Panc1 (cell line): ENCODE data around the gene DLGAP1. TPM values are rescaled to one million over a fixed set of nuclear protein-coding genes. Genes with fewer than 3 reads are reported as not detected.

Experiments
- ATAC-seq: fragments of 200-7000 bp; cut with Tn5 transposase; 2 replicates; pipeline ENCODE4 v1.9.1; 2020; ENCODE audit warnings: mild to moderate bottlenecking, moderate library complexity
- BruUV-seq: library from RNA; stranded (reverse); fragments of 400-500 nt; replicated peaks from 2 replicates; lab custom pipeline; 2021; lab: Mats Ljungman, UMichigan
- CTCF ChIA-PET: fragments of 300-600 bp; sonication (Branson Sonifier 250); formaldehyde crosslinking; loops from one replicate; lab custom pipeline; 2022; ENCODE audit warnings: antibody characterized with exemption; lab: Charles Lee
- POLR2A ChIA-PET: fragments of 300-600 bp; sonication (Branson Sonifier 250); formaldehyde crosslinking; loops from one replicate; lab custom pipeline; 2022; ENCODE audit warnings: antibody characterized with exemption; lab: Charles Lee
- DNase-seq: peaks from one replicate; pipeline ENCODE4 v3.0.0-alpha.2; 2010; ENCODE audit warnings: low read depth, low spot score
- H3K27ac ChIP-seq: 2 replicates; pipeline ENCODE4 v1.5.1; 2011; ENCODE audit warnings: mild to moderate bottlenecking, low read length, inconsistent platforms
- H3K27me3 ChIP-seq: fragments of 200-500 bp; sonication (Bioruptor generic); 2 replicates; pipeline ENCODE4 v1.6.0; 2014; ENCODE audit warnings: low read length, inconsistent platforms; ENCODE audit not compliant: control insufficient read depth, insufficient read depth
- H3K36me3 ChIP-seq: fragments of 200-500 bp; sonication (Bioruptor generic); 2 replicates; pipeline ENCODE4 v1.5.1; 2014; ENCODE audit warnings: inconsistent platforms, mild to moderate bottlenecking, low read length, moderate library complexity; ENCODE audit not compliant: control insufficient read depth, insufficient read depth
- H3K4me1 ChIP-seq: 2 replicates; pipeline ENCODE4 v1.5.1; 2011; ENCODE audit warnings: inconsistent platforms, mild to moderate bottlenecking, low read length, moderate library complexity; ENCODE audit not compliant: control insufficient read depth, insufficient read depth
- H3K4me3 ChIP-seq, 2 experiments: 2 replicates each; pipeline ENCODE4 v1.5.1; 2011 to 2012; ENCODE audit warnings: low read depth in 2 of 2, low read length in 2 of 2, mild to moderate bottlenecking in 2 of 2, inconsistent platforms in 1 of 2, moderate library complexity in 1 of 2
- H3K9me3 ChIP-seq: fragments of 200-500 bp; sonication (Bioruptor generic); 2 replicates; pipeline ENCODE4 v1.5.1; 2014; ENCODE audit warnings: low read depth, mild to moderate bottlenecking, inconsistent platforms, low read length, moderate library complexity; ENCODE audit not compliant: control insufficient read depth, insufficient read depth
- POLR2AphosphoS5 ChIP-seq: IDR thresholded peaks from 2 replicates; pipeline ENCODE4 v1.6.1; 2012; ENCODE audit warnings: mild to moderate bottlenecking, low read depth, low read length, moderate library complexity
- SIN3A ChIP-seq: IDR thresholded peaks from 2 replicates; pipeline ENCODE4 v1.6.1; 2012; ENCODE audit warnings: low read depth, mild to moderate bottlenecking, low read length, moderate library complexity, borderline replicate concordance; ENCODE audit not compliant: insufficient read depth
- TCF7L2 ChIP-seq: IDR thresholded peaks from 2 replicates; pipeline ENCODE4 v1.6.1; 2011; ENCODE audit warnings: mild to moderate bottlenecking, low read depth, low read length, inconsistent platforms
- in situ Hi-C: cut with HindIII; loops from 2 replicates; pipeline ENCODE4 v1.10.0; 2016; ENCODE audit warnings: low sequenced_read_pairs, low pct_unique_long_range_greater_than_20kb
- intact Hi-C: fragments of 100-400 bp; cut with micrococcal nuclease; formaldehyde crosslinking; loops from one replicate; pipeline ENCODE4 v1.10.0; 2022; ENCODE audit not compliant: unreplicated experiment
- total RNA-seq: library from RNA; stranded (reverse); gene quantifications from one replicate; pipeline ENCODE4 v1.2.1, GENCODE V29; 2021; ENCODE audit not compliant: unreplicated experiment
- TF ChIP-seq, protein P1 (sequence below), 2 experiments: IDR thresholded peaks; 2 replicates each; pipeline ENCODE4 v1.6.1; 2011 to 2012; ENCODE audit warnings: low read depth in 2 of 2, control low read depth in 1 of 2, low read length in 1 of 2, mild to moderate bottlenecking in 1 of 2, moderate library complexity in 1 of 2; ENCODE audit not compliant: insufficient read depth in 1 of 2
- TF ChIP-seq, protein P2 (sequence below): fragments of 450-650 bp; IDR thresholded peaks from 2 replicates; pipeline ENCODE4 v1.5.1; 2017; ENCODE audit warnings: mild to moderate bottlenecking

DLGAP1 gene
- total RNA-seq, 1 experiment from 2014 or later = 1.8 TPM

DNA sequence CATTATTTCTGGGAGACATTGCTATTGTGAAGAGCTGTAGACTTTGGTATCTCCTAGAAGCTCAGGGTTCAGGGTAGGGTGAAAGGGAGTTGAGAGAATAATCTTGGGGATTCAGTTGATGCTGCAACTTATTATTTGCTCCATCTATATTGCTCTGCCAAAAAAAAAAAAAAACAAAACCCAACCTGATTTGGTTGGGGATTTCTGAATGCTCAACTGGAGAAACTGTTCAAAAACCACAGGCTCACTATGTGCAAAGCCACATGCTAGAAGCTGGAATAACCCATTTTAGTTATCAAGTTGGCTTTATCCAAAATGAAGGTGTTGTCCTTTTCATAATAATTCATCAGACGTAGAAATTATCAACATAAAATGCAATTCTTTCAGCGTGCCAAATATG lies 696.0 kb downstream of the DLGAP1 start:
- no TSS peak for BruUV-seq
- TF ChIP-seq SIN3A (no peak), POLR2AphosphoS5 (no peak), TCF7L2 (no peak)
- TF ChIP-seq, protein P1, sequence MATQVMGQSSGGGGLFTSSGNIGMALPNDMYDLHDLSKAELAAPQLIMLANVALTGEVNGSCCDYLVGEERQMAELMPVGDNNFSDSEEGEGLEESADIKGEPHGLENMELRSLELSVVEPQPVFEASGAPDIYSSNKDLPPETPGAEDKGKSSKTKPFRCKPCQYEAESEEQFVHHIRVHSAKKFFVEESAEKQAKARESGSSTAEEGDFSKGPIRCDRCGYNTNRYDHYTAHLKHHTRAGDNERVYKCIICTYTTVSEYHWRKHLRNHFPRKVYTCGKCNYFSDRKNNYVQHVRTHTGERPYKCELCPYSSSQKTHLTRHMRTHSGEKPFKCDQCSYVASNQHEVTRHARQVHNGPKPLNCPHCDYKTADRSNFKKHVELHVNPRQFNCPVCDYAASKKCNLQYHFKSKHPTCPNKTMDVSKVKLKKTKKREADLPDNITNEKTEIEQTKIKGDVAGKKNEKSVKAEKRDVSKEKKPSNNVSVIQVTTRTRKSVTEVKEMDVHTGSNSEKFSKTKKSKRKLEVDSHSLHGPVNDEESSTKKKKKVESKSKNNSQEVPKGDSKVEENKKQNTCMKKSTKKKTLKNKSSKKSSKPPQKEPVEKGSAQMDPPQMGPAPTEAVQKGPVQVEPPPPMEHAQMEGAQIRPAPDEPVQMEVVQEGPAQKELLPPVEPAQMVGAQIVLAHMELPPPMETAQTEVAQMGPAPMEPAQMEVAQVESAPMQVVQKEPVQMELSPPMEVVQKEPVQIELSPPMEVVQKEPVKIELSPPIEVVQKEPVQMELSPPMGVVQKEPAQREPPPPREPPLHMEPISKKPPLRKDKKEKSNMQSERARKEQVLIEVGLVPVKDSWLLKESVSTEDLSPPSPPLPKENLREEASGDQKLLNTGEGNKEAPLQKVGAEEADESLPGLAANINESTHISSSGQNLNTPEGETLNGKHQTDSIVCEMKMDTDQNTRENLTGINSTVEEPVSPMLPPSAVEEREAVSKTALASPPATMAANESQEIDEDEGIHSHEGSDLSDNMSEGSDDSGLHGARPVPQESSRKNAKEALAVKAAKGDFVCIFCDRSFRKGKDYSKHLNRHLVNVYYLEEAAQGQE (IDR thresholded peaks at IDR 0.05; ENCODE audit: insufficient read depth in 1 of 2, low read depth in 2 of 2, low read length in 1 of 2) = no peak
- TF ChIP-seq, protein P2, sequence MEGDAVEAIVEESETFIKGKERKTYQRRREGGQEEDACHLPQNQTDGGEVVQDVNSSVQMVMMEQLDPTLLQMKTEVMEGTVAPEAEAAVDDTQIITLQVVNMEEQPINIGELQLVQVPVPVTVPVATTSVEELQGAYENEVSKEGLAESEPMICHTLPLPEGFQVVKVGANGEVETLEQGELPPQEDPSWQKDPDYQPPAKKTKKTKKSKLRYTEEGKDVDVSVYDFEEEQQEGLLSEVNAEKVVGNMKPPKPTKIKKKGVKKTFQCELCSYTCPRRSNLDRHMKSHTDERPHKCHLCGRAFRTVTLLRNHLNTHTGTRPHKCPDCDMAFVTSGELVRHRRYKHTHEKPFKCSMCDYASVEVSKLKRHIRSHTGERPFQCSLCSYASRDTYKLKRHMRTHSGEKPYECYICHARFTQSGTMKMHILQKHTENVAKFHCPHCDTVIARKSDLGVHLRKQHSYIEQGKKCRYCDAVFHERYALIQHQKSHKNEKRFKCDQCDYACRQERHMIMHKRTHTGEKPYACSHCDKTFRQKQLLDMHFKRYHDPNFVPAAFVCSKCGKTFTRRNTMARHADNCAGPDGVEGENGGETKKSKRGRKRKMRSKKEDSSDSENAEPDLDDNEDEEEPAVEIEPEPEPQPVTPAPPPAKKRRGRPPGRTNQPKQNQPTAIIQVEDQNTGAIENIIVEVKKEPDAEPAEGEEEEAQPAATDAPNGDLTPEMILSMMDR = no peak
- no peak for DNase-seq
- intact Hi-C loops = no loop called here
- no peak for ATAC-seq
- H3K27me3 ChIP-seq = no peaks in the 10 kb centered on the region
- POLR2A ChIA-PET = interaction anchor here (0.6 kb wide), 1 partner anchor 22 kb away, joined by 7 read pairs; no protein-coding TSS in a partner anchor
- CTCF ChIA-PET = interaction anchor here (0.7 kb wide), 1 partner anchor 227 kb away, joined by 3 read pairs; no protein-coding TSS in a partner anchor
- no peaks in the 10 kb centered on the region for H3K36me3 ChIP-seq
- H3K9me3 ChIP-seq = no peaks in the 10 kb centered on the region
- no peaks in the 10 kb centered on the region for H3K4me1 ChIP-seq
- in situ Hi-C loops = no loop called here
- H3K27ac ChIP-seq = no peak overlapping the region
- no peak overlapping the region for H3K4me3 ChIP-seq

GRCh38 chr18:3758531-3758930 lies 696.6 kb downstream of the DLGAP1 start:
- CTCF ChIA-PET = no interaction called here
- H3K27me3 ChIP-seq = no peaks in the 10 kb centered on the region
- BruUV-seq = no TSS peak
- ATAC-seq (no peak), DNase-seq (peak; percentile 5)
- POLR2A ChIA-PET = interaction anchor here (0.6 kb wide), 1 partner anchor 22 kb away, joined by 7 read pairs; no protein-coding TSS in a partner anchor
- H3K9me3 ChIP-seq = no peaks in the 10 kb centered on the region
- TF ChIP-seq, protein P2 = no peak
- TF ChIP-seq, protein P1 (IDR thresholded peaks at IDR 0.05; ENCODE audit: insufficient read depth in 1 of 2, low read depth in 2 of 2, low read length in 1 of 2) = no peak
- TF ChIP-seq POLR2AphosphoS5 = no peak
- TF ChIP-seq SIN3A = no peak
- no peak for TF ChIP-seq TCF7L2
- intact Hi-C loops (no loop called here), in situ Hi-C loops (no loop called here)
- H3K36me3 ChIP-seq = no peaks in the 10 kb centered on the region
- H3K4me3 ChIP-seq = no peak overlapping the region
- no peak overlapping the region for H3K27ac ChIP-seq
- no peaks in the 10 kb centered on the region for H3K4me1 ChIP-seq
